GM23248 (cell line): ENCODE results near the gene WDPCP. TPM values are rescaled to one million over a fixed set of nuclear protein-coding genes. Genes with fewer than 3 reads are reported as not detected.
"Not testable (repeated sequence)": the region's sequence is repeated elsewhere in the genome, so short reads cannot be mapped to it uniquely, and the experiment has no call there.

Experiments used
- DNase-seq: peaks from one replicate; pipeline ENCODE4 v3.0.0-alpha.2; 2015
- H2AFZ ChIP-seq: fragments of 200-600 bp; sonication (generic); 2 replicates; pipeline ENCODE4 v1.6.1; 2016; ENCODE audit warnings: antibody characterized with exemption
- H3F3A ChIP-seq: fragments of 200-600 bp; sonication (generic); 2 replicates; pipeline ENCODE4 v1.6.1; 2016; ENCODE audit warnings: mild to moderate bottlenecking, antibody characterized with exemption, mixed run types; ENCODE audit not compliant: insufficient read depth
- H3K27ac ChIP-seq: fragments of 200-600 bp; sonication (generic); 2 replicates; pipeline ENCODE4 v1.5.1; 2016; ENCODE audit warnings: mild to moderate bottlenecking
- H3K27me3 ChIP-seq: fragments of 200-600 bp; sonication (generic); replicated peaks from 2 replicates; pipeline ENCODE4 v1.6.1; 2016; ENCODE audit warnings: mild to moderate bottlenecking; ENCODE audit not compliant: insufficient read depth
- H3K36me3 ChIP-seq: fragments of 200-600 bp; sonication (generic); 2 replicates; pipeline ENCODE4 v1.6.1; 2016; ENCODE audit warnings: low read depth, mild to moderate bottlenecking
- H3K4me1 ChIP-seq: fragments of 200-600 bp; sonication (generic); 2 replicates; pipeline ENCODE4 v1.6.1; 2016; ENCODE audit warnings: mild to moderate bottlenecking; ENCODE audit not compliant: insufficient read depth
- H3K4me2 ChIP-seq: fragments of 200-600 bp; sonication (generic); one replicate; pipeline ENCODE4 v1.6.1; 2016; ENCODE audit warnings: mild to moderate bottlenecking; ENCODE audit not compliant: unreplicated experiment
- H3K4me3 ChIP-seq: fragments of 200-600 bp; sonication (generic); 2 replicates; pipeline ENCODE4 v1.5.1; 2016; ENCODE audit warnings: mild to moderate bottlenecking
- H3K79me2 ChIP-seq: fragments of 200-600 bp; sonication (generic); 2 replicates; pipeline ENCODE4 v1.6.1; 2016; ENCODE audit warnings: mild to moderate bottlenecking; ENCODE audit not compliant: insufficient read depth
- H3K9ac ChIP-seq: fragments of 200-600 bp; sonication (generic); 2 replicates; pipeline ENCODE4 v1.6.1; 2016; ENCODE audit warnings: mild to moderate bottlenecking
- H3K9me2 ChIP-seq: fragments of 200-600 bp; sonication (generic); 2 replicates; pipeline ENCODE4 v1.6.1; 2016; ENCODE audit warnings: mixed run types, mild to moderate bottlenecking, moderate library complexity; ENCODE audit not compliant: insufficient read depth
- H3K9me3 ChIP-seq: fragments of 200-600 bp; sonication (generic); one replicate; pipeline ENCODE4 v1.6.1; 2017; ENCODE audit warnings: low read depth
- H4K20me1 ChIP-seq: fragments of 200-600 bp; sonication (generic); 2 replicates; pipeline ENCODE4 v1.6.0; 2016; ENCODE audit not compliant: insufficient read depth
- EZH2 ChIP-seq: fragments of 200-600 bp; sonication (generic); IDR thresholded peaks from 2 replicates; pipeline ENCODE4 v1.6.1; 2018; ENCODE audit warnings: antibody characterized with exemption, mild to moderate bottlenecking; ENCODE audit not compliant: insufficient read depth, poor library complexity, severe bottlenecking
- EZH2phosphoT487 ChIP-seq: fragments of 200-600 bp; sonication (generic); IDR thresholded peaks from 2 replicates; pipeline ENCODE4 v1.6.1; 2018; ENCODE audit warnings: antibody characterized with exemption, moderate library complexity, mild to moderate bottlenecking, low read depth; ENCODE audit not compliant: insufficient read depth
- WGBS, 2 experiments: methylation state at CpG; one replicate each; pipeline ENCODE4 v1.1.6; 2015 to 2017; ENCODE audit warnings: low lambda C conversion rate in 2 of 2, low coverage in 1 of 2; ENCODE audit errors: missing lambda C conversion rate in 2 of 2; 5-methylcytosine and 5-hydroxymethylcytosine counted together
- in situ Hi-C: fragments of 300-500 bp; cut with MboI; formaldehyde crosslinking; loops from 2 replicates; pipeline ENCODE4 v1.15.0; 2020
- polyA plus RNA-seq: library from polyadenylated mRNA; unstranded; fragments of >200 nt; fragmentation: Nextera tagmentation; extraction: Ambion mirVana; gene quantifications from 2 replicates; pipeline ENCODE4 v1.2.1, GENCODE V29; 2016
- total RNA-seq: library from RNA; depleted of rRNA; stranded (reverse); fragments of >200 nt; shearing (Covaris generic); gene quantifications from 2 replicates; pipeline ENCODE4 v1.2.3, GENCODE V29; 2014

The WDPCP gene
- total and polyA plus RNA-seq, 2 experiments from 2014 or later = 6.0 to 8.1 TPM

- H3K27ac ChIP-seq = no peak overlapping the region
- no peaks in the 10 kb centered on the region for H3F3A ChIP-seq
- no peaks in the 10 kb centered on the region for H3K9me3 ChIP-seq
- no peaks in the 10 kb centered on the region for H3K79me2 ChIP-seq
- H3K4me3 ChIP-seq = no peak overlapping the region
- no peak for DNase-seq
- 100% methylated on average over 3 of the region's 3 CpGs for WGBS, 2 experiments
- H3K9me2 ChIP-seq = no peaks in the 10 kb centered on the region
- H3K36me3 ChIP-seq = no peaks in the 10 kb centered on the region
- H3K9ac ChIP-seq = no peak overlapping the region
- no peak for TF ChIP-seq EZH2
- TF ChIP-seq EZH2phosphoT487 = no peak
- in situ Hi-C loops = no loop called here
- no peaks in the 10 kb centered on the region for H4K20me1 ChIP-seq
- no peaks in the 10 kb centered on the region for H3K27me3 ChIP-seq
- H2AFZ ChIP-seq = no peak overlapping the region
- no peak overlapping the region for H3K4me2 ChIP-seq
- H3K4me1 ChIP-seq = no peaks in the 10 kb centered on the region
Observed at GRCh38 chr2:63477686-63478085, 110.6 kb downstream of the WDPCP start.

- H3K36me3 ChIP-seq, H3K9ac ChIP-seq, in situ Hi-C loops, H3K4me1 ChIP-seq, H3K27ac ChIP-seq, H3K9me2 ChIP-seq, H3K9me3 ChIP-seq, H3K27me3 ChIP-seq, H3K4me3 ChIP-seq, H3K79me2 ChIP-seq, DNase-seq, H4K20me1 ChIP-seq, H3K4me2 ChIP-seq, H2AFZ ChIP-seq, H3F3A ChIP-seq: not testable (repeated sequence)
- WGBS, 2 experiments = 92 to 94% methylated on average over 1 of the region's 1 CpG
Observed at GRCh38 chr2:63469313-63469712, 119.0 kb downstream of the WDPCP start.

- no peak overlapping the region for H3K4me3 ChIP-seq
- H3F3A ChIP-seq = no peaks in the 10 kb centered on the region
- no peak overlapping the region for H2AFZ ChIP-seq
- no peaks in the 10 kb centered on the region for H3K36me3 ChIP-seq
- peak; percentile 46 for DNase-seq
- no peak overlapping the region for H3K4me2 ChIP-seq
- H3K79me2 ChIP-seq = no peaks in the 10 kb centered on the region
- TF ChIP-seq EZH2phosphoT487 (no peak), EZH2 (no peak)
- no peak overlapping the region for H3K27ac ChIP-seq
- H3K27me3 ChIP-seq = no peaks in the 10 kb centered on the region
- no peaks in the 10 kb centered on the region for H3K9me2 ChIP-seq
- in situ Hi-C loops = no loop called here
- 100% methylated on average over 1 of the region's 1 CpG for WGBS, 2 experiments
- H3K4me1 ChIP-seq = no peaks in the 10 kb centered on the region
- H3K9ac ChIP-seq = no peak overlapping the region
- H3K9me3 ChIP-seq = no peaks in the 10 kb centered on the region
- H4K20me1 ChIP-seq = no peaks in the 10 kb centered on the region
Observed at GRCh38 chr2:63465633-63466032, 122.6 kb downstream of the WDPCP start.

GRCh38 chr2:63463142-63463541, 125.1 kb downstream of the WDPCP start:
- TF ChIP-seq EZH2 (no peak), EZH2phosphoT487 (no peak)
- DNase-seq = no peak
- H2AFZ ChIP-seq = no peak overlapping the region
- H3K4me3 ChIP-seq = no peak overlapping the region
- H3K36me3 ChIP-seq = no peaks in the 10 kb centered on the region
- H3K9ac ChIP-seq = no peak overlapping the region
- no peaks in the 10 kb centered on the region for H3F3A ChIP-seq
- no peaks in the 10 kb centered on the region for H3K4me1 ChIP-seq
- no peaks in the 10 kb centered on the region for H3K79me2 ChIP-seq
- H3K9me2 ChIP-seq = no peaks in the 10 kb centered on the region
- H3K9me3 ChIP-seq = no peaks in the 10 kb centered on the region
- H3K27me3 ChIP-seq = no peaks in the 10 kb centered on the region
- no peak overlapping the region for H3K4me2 ChIP-seq
- in situ Hi-C loops = no loop called here
- no peak overlapping the region for H3K27ac ChIP-seq
- H4K20me1 ChIP-seq = no peaks in the 10 kb centered on the region

DNA sequence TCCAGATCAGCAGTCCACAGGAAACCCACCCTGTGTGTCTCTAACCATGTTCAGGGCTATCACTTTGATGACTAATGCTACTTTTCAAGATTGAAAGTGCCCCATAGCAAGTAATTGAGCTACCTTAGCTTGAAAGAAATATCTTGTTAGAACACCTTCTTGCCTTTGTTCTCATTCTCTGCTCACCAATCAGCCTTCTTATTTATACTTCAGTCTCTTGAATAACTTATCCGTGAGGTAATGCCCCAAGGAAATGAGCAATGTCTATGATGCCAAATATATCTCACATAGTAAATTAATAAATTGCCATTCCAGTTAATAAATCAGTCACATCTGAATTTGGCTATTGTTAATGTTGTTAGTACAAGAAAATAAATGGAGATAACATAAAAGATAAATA, 141.6 kb downstream of the WDPCP start:
- 90 to 95% methylated on average over 1 of the region's 1 CpG for WGBS, 2 experiments
- H2AFZ ChIP-seq = no peak overlapping the region
- no peak for TF ChIP-seq EZH2phosphoT487
- no peak for TF ChIP-seq EZH2
- no peaks in the 10 kb centered on the region for H3K9me2 ChIP-seq
- no peaks in the 10 kb centered on the region for H3K4me1 ChIP-seq
- H3K4me3 ChIP-seq = no peak overlapping the region
- H3K36me3 ChIP-seq = no peaks in the 10 kb centered on the region
- no peaks in the 10 kb centered on the region for H3F3A ChIP-seq
- in situ Hi-C loops = no loop called here
- H3K27me3 ChIP-seq = no peaks in the 10 kb centered on the region
- H3K4me2 ChIP-seq = no peak overlapping the region
- H3K9me3 ChIP-seq = no peaks in the 10 kb centered on the region
- no peaks in the 10 kb centered on the region for H3K79me2 ChIP-seq
- H4K20me1 ChIP-seq = no peaks in the 10 kb centered on the region
- no peak for DNase-seq
- no peak overlapping the region for H3K27ac ChIP-seq
- H3K9ac ChIP-seq = no peak overlapping the region
